CD4-positive, alpha-beta T cell treated with Interleukin-6 at 100 ng/mL for 8 hours (primary cell): ENCODE measurements around the gene HLA-A.
"Not testable (repeated sequence)": the region's sequence is repeated elsewhere in the genome, so short reads cannot be mapped to it uniquely, and the experiment has no call there.

Source experiments
- DNase-seq: peaks from one replicate; pipeline ENCODE4 v3.0.0-alpha.2; 2020; ENCODE audit warnings: mixed read lengths, low spot score

HLA-A gene

DNA sequence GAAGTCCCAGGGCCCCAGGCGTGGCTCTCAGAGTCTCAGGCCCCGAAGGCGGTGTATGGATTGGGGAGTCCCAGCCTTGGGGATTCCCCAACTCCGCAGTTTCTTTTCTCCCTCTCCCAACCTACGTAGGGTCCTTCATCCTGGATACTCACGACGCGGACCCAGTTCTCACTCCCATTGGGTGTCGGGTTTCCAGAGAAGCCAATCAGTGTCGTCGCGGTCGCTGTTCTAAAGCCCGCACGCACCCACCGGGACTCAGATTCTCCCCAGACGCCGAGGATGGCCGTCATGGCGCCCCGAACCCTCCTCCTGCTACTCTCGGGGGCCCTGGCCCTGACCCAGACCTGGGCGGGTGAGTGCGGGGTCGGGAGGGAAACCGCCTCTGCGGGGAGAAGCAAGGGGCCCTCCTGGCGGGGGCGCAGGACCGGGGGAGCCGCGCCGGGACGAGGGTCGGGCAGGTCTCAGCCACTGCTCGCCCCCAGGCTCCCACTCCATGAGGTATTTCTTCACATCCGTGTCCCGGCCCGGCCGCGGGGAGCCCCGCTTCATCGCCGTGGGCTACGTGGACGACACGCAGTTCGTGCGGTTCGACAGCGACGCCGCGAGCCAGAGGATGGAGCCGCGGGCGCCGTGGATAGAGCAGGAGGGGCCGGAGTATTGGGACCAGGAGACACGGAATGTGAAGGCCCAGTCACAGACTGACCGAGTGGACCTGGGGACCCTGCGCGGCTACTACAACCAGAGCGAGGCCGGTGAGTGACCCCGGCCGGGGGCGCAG is at the start of gene HLA-A:
Gene HLA-A (plus strand): TSS at position 258 of the 778 bp plus-strand sequence. CDS start 22 bp downstream, at position 280.
- peak; percentile 95 for DNase-seq

DNA sequence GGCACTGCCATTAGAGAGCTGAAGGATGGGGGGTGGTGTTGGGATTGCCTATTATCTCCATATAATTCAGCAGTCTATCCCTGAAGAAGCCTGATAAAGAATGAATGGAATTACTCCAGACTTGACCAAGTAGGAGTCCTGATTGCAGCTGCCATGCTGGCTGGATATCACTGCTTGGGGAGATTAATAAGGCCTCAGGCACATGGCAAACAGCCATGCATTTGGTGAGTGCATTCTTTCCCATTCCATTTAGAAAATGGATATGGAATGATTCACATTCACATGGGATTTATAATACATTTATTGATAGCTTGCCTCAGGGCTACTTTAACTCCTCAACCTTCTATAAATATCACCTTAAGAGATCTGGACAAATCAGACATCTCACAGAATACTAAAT is 49.6 kb upstream of the HLA-A start:
- DNase-seq: no peak

- no peak for DNase-seq
Observed at GRCh38 chr6:29899281-29899680, 43.1 kb upstream of the HLA-A start.

DNA sequence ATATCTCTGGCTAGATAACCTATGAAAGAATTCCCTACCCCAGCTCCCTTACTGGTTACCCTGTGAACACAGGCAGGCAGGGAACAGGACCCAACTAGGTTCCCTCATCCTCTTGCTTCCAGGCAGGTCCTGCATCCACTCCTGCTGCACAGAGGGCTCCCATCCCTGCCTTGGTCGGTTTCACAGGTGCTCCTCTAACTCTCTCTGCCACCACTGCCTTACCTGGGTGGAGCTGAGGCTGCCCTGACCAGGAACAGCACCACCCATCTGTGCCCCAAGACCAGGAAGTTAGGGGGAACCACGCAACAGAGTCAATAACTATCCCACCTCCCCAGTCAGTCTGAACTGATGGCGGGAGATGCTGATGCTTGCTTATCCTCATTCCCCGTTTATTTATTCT is 37.0 kb upstream of the HLA-A start:
- DNase-seq: no peak

- DNase-seq: no peak
Observed at GRCh38 chr6:29907637-29908340, 34.5 kb upstream of the HLA-A start.

GRCh38 chr6:29908341-29908662 is 34.0 kb upstream of the HLA-A start:
- no peak for DNase-seq

- no peak for DNase-seq
Observed at GRCh38 chr6:29908710-29909109, 33.6 kb upstream of the HLA-A start.

- no peak for DNase-seq
Observed at GRCh38 chr6:29909985-29910384, 32.3 kb upstream of the HLA-A start.

DNA sequence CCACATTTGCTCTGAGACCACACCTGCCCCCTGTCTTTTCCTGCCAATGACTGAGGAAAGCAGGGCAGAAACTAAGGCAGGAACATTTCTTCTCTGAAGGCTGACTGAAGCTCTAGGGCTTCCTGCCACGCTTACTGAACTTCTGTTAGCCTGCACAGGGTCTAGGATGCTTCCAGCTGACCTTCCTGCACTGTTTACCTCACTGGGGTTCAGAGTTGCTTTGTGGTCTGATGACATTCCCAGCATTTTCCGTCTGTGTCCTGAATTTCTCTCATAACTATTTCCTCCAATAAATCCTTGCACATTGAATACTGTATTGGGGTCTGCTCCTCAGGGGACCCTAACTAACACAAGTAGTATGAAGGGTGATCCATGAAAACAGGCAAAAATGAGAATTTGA is 29.5 kb upstream of the HLA-A start:
- no peak for DNase-seq

- DNase-seq: no peak
Observed at GRCh38 chr6:29916741-29917140, 25.6 kb upstream of the HLA-A start.

GRCh38 chr6:29917857-29918256 is 24.5 kb upstream of the HLA-A start:
- DNase-seq: no peak

DNA sequence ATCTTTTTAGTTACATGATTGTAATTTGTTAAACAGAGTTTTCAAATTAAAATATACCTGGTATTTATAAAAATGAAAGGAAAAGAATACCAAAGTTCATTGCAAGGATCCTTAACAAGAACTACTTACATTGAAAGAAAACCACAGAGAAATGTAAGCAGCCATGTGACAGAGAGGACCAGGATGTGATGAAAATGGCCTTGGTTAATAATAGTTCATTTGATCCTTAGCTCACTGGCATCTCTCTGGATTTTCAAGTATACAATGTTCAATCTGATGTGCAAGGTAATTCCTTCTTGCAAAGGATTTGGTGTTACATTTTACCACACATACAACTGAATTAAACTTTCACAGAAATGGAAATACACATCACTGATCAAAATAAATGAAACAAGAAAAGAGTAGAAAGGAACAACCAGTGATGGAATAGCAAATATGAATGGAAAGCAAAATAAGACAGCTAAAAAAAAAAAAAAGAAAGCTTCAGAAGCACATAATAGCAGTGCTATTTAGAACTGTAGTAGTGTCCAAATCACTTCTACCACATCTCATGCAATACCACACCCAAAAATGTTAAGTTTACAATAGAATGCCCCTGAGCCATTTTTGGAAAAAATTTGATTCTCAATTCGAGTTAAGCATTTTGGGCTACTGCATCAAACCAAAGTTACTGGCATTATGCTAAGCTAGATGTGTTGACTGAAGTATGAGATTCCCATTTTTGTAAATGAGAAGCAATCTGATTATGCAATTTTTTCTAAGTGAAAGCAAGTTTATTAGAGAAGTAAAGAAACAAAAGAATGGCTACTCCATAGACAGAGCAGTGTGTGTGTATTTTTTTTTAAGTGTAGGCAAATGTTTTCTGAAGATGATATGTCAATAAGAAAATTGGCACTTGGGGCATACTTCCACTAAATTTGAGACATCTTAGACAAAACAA is 22.6 kb upstream of the HLA-A start:
- no peak for DNase-seq

DNA sequence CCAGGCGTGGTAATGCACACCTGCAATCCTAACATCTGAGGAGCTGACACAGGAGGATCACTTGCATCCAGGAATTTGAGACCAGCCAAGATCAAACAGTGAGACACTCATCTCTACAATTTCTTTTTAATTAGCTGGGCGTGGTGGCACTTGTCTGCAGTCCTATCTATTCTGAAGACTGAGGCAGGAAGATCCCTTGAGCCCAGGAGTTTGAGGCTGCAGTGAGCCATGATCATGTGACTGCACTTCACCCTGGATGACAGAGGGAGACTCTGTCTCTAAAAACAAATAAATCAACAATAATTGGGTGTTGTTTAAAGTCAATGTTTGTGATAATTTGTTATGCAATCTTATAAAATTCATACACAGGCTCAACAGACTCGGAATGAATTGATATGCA is 18.0 kb upstream of the HLA-A start:
- DNase-seq: no peak

GRCh38 chr6:29924731-29925130 is 17.6 kb upstream of the HLA-A start:
- peak; percentile 49 for DNase-seq

DNA sequence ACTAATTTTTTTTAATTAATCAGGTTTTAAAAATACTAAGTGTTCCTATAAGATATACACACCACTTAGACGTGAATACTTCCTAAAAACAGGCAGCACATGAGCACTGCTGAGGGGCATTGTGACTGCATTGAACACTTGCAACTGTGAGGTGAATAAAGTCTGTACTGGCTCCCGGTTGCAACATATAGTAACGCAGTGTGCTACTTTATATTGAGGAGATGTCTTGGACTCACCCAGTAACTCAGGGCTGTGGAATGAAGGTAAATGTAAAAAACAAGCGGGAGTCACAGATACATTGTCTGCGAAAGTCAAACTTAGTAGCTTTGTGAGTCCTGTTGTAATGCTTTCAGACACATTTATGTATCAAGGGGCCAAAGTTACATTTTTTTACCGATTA is 17.0 kb upstream of the HLA-A start:
- no peak for DNase-seq

DNA sequence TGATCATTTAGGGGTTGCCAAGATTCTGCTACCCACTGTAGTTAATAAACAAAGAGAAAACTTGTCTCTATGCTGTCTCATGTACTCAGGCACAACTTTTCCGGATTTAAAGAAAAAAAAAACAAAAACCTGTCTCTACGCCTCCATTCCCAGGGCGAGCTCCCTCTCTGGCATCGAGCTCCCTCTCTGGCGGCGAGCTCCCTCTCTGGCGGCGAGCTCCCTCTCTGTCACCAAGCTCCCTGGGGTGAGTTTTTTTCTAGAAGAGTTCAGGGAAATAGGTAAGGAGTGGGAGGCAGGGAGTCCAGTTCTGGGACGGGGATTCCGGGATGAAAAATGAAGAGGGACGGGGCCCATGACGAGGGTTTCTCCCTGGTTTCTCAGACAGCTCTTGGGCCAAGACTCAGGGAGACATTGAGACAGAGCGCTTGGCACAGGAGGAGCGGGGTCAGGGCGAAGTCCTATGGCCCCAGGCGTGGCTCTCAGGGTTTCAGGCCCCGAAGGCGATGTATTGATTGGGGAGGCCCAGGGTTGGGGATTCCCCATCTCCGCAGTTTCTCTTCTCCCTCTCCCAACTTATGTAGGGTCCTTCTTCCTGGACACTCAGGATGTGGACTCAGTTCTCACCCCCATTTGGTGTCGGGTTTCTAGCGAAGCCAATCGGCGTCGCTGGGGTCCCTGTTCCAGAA is 16.5 kb upstream of the HLA-A start:
- no peak for DNase-seq

DNA sequence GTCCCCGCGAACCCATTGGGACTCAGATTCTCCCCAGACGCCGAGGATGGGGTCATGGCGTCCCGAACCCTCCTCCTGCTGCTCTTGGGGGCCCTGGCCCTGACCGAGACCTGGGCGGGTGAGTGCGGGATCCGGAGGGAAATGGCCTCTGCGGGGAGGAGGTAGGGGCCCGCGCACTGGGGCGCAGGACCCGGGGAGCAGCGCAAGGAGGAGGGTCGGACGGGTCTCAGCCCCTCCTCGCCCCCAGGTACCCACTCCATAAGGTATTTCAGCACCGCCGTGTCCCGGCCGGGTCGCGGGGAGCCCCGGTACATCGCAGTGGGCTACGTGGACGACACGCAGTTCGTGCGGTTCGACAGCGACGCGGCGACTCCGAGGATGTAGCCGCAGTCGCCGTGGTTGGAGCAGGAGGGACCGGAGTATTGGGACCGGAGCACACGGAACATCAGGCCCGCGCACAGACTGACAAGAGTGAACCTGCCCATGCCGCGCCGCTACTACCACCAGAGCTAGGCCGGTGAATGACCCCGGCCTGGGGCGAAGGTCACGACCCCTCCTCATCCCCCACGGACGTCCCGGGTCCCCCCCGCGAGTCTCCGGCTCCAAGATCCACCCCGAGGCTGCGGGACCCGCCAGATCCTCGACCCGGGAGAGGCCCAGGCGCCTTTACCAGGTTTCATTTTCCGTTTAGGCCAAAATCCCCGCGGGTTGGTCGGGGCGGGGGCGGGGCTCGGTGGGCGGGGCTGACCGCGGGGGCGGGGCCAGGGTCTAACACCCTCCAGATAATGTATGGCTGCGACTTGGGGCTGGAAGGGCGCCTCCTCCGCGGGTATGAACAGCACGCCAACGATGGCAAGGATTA is 15.7 kb upstream of the HLA-A start:
- DNase-seq: peak; percentile 93

DNA sequence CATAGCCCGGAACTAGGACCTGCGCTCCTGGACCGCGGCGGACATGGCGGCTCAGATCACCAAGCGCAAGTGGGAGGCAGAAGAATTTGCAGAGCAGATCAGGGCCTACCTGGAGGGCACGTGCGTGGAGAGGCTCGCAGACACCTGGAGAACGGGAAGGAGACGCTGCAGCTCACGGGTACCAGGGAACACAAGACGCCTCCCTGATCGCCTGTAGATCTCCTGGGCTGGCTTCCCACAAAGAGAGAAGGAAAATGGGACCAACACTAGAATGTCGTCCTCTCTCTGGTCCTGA is 15.1 kb upstream of the HLA-A start:
- no peak for DNase-seq

DNA sequence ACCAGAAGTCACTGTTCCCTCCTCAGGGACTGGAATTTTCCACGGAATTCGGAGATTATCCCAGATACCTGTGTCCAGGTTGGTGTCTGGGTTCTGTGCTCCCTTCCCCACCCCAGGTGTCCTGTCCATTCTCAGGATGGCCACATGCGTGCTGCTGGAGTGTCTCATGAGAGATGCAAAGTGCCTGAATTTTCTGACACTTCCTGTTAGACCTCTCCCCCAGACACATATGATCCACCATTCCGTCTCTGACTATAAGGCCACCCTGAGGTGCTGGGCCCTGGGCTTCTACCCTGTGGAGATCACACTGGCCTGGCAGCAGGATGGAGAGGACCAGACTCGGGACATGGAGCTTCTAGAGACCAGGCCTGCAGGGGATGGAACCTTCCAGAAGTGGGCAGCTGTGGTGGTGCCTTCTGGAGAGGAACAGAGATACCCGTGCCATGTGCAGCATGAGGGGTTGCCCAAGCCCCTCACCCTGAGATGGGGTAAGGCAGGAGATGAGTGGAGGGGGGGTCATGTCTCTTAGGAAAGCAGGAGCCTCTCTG is 14.4 kb upstream of the HLA-A start:
- no peak for DNase-seq

DNA sequence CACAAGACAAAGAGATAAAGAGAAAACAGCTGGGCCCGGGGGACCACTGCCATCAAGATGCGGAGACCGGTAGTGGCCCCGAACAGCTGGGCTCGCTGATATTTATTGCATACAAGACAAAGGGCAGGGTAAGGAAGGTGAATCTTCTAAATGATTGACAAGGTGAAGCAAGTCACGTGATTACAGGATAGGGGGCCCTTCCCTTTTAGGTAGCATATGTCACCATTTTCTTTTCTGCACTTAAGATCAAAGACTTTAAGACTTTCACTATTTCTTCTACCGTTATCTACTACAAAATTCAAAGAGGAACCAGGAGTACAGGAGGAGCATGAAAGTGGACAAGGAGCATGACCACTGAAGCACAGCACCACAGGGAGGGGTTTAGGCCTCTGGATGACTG is 12.3 kb upstream of the HLA-A start:
- DNase-seq: not testable (repeated sequence)

DNA sequence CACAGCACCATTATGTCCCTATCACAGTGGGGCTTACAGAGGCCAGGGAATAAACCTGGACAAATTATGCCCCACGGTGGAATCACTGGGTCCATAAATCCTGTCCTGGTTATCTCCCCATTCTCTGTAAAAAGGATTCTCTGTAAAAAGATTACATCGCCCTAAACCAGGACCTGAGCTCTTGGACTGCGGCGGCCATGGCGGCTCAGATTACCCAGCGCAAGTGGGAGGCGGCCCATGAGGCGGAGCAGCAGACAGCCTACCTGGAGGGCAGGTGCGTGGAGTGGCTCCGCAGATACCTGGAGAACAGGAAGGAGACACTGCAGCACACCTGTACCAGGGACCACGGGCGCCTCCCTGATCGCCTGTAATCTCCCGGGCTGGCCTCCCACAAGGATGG is 8.4 kb upstream of the HLA-A start:
- no peak for DNase-seq
